HG03280 (cell line): ENCODE results near the gene NUPR1.
"Not testable (repeated sequence)": the region's sequence is repeated elsewhere in the genome, so short reads cannot be mapped to it uniquely, and the experiment has no call there.

Experiments
- ATAC-seq: cut with Tn5 transposase; IDR thresholded peaks from one replicate; pipeline ENCODE4 v1.9.1; 2021; ENCODE audit warnings: mild to moderate bottlenecking, moderate library complexity; ENCODE audit not compliant: unreplicated experiment

Gene NUPR1

GRCh38 chr16:28555561-28555960 lies 16.8 kb upstream of the NUPR1 start:
- no peak for ATAC-seq

DNA sequence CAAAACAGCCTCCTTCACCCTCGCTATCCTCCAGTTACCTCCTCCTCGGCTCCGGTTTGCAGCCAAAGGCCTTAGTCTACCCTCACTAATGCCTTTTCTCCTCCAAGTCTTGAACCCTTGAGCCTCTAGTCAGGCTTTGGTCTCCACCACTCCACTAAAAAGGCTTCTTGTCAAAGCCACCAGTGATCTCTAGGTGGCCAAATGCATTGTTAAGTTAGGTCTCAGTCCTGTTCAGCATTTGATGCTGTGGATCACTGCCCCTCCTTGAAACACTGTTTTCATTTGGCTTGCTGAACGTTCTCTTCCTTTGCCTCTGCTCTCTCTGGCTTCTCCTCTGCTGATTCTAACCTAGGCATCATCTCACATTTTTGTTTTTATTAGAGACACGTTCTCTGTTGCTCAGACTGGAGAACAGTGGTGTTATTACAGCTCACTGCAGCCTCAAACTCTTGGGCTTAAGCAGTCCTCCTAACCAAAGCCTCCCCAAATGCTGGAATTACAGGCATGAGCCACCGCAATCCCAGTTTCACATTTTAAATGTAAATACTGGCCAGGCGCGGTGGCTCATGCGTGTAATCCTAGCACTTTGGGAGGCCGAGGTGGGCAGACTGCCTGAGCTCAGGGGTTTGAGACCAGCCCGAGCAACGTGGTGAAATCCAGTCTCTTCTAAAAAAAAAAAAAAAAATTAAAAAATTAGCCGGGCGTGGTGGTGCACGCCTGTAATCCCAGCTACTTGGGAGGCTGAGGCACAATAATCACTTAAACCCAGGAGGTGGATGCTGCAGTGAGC lies 16.1 kb upstream of the NUPR1 start:
- no peak for ATAC-seq

GRCh38 chr16:28553776-28554633 lies 15.2 kb upstream of the NUPR1 start, which contains the start of gene SGF29:
TSS of gene SGF29 (plus strand) at chr16:28553920. CDS start at chr16:28581070, 27,150 bp downstream.
- peak; percentile 88 for ATAC-seq

DNA sequence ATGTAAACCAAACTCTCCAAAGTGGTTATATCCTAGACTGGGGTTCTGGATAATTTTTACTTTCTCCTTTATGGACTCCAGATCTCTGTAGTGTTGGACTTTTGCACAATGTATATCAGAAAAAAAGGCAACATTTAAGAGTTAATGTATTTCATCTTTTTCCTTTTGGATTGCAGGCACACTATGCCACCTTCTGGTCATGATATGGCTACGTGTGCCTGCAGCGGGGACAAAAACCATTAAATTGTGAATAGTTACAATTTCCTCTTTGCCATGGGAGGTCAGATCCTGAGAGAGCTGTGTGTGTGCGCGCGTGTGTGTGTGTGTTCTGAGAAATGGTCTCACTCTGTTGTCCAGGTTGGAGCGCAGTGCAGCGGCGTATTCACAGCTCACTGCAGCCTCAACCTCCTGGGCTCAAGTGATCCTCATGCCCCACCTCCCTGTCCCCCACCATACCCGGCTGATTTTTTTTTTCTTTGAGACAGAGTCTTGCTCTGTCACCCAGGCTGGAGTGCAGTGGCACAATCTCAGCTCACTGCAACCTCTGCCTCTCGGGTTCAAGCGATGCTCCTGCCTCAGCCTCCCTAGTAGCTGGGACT lies 10.6 kb upstream of the NUPR1 start:
- ATAC-seq = no peak

- ATAC-seq = no peak
Measured at GRCh38 chr16:28548306-28548802, 9.6 kb upstream of the NUPR1 start.

DNA sequence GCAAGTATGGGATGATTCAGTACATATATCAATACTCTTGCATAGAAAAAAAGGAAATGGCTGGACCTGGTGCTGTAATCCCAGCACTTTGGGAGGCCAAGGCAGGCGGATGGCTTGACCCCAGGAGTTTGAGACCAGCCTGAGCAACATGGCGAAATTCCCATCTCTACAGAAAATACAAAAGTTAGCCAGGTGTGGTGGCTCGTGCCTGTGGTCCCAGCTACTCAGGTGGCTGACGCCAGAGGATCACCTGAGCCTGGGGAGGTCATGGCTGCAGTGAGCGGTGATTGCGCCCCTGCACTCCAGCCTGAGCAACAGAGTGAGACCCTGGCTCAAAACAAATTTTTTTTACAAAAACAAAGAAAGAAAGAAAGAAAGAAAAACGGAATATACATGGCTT lies 7.9 kb upstream of the NUPR1 start:
- no peak for ATAC-seq

DNA sequence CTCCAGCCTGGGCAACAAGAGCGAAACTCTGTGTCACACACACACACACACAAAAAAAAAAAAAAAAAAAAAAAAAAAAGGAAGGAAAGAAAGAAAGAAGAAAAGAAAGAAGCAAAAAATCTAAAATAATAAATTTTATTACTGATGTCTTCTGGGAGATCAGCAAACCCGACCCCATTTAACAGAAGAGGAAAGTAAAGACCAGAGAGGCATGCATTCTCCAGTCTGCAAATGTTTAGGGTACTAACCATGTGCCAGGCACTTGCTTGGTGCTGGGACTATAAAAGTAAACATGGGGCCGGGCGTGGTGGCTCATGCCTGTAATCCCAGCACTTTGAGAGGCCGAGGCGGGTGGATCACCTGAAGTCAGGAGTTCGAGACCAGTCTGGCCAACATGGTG lies 7.2 kb upstream of the NUPR1 start:
- ATAC-seq = not testable (repeated sequence)

- no peak for ATAC-seq
Measured at GRCh38 chr16:28544998-28545397, 6.2 kb upstream of the NUPR1 start.

GRCh38 chr16:28543072-28543471 lies 4.3 kb upstream of the NUPR1 start:
- no peak for ATAC-seq

DNA sequence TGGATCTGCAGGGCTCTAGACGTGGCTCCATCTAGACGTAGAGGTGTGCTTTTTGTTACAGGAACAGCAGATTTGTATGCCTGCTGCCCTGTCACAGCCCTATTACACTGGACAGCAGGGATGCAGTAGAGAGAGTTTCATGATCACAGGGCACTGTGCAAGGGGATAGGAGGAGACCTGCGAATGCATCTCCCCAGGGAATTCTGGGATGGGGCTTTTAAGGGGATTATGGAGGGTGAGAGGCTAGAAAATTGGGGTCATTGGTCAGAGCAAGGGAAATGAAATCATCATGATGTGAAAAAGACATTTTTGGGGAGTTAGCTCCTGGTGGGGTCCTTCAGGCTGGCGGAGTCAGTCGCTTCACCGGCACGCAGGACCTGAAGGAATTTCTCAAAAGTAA lies 3.9 kb upstream of the NUPR1 start:
- no peak for ATAC-seq

GRCh38 chr16:28540346-28540745 lies 1.6 kb upstream of the NUPR1 start:
- ATAC-seq = no peak

GRCh38 chr16:28537964-28538732 lies 626 bp downstream of the NUPR1 start:
- ATAC-seq = no peak

- ATAC-seq = no peak
Measured at GRCh38 chr16:28537076-28537475, 1.7 kb downstream of the NUPR1 start.

- no peak for ATAC-seq
Measured at GRCh38 chr16:28534542-28535373, 4.0 kb downstream of the NUPR1 start.

DNA sequence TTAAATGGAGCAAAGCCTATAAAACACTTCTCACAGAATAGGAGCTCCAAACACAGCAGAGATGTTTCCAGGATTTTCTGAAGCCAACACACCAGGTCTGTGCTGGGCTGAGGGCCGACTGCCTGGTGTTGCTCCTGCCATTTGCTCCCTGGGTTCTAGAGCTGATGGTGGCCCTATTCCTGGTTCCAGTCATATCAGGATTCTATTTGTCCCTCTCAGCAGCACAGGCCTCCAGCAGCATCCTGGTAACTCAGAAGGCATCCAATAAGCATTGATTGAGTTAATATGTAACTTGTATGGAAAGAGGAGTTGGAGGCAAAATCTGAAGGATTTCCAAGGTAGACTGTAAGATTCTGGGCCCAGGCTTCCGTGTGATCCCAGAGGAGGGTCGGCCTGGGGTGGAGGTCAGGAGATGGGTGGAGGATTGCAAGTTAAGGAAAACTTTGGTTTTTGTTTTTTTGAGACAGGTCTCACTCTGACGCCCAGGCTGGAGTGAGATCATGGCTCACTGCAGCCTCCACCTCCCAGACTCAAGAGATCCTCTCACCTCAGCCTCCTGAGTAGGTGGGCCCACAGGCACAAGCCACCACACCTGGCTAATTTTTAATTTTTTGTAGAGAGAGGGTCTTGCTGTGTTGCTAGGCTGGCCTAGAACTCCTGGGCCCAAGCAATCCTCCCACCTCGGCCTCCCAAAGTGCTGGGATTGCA lies 5.7 kb downstream of the NUPR1 start:
- ATAC-seq = no peak

- no peak for ATAC-seq
Measured at GRCh38 chr16:28531777-28532744, 6.7 kb downstream of the NUPR1 start.

- ATAC-seq = no peak
Measured at GRCh38 chr16:28529124-28529523, 9.7 kb downstream of the NUPR1 start.

DNA sequence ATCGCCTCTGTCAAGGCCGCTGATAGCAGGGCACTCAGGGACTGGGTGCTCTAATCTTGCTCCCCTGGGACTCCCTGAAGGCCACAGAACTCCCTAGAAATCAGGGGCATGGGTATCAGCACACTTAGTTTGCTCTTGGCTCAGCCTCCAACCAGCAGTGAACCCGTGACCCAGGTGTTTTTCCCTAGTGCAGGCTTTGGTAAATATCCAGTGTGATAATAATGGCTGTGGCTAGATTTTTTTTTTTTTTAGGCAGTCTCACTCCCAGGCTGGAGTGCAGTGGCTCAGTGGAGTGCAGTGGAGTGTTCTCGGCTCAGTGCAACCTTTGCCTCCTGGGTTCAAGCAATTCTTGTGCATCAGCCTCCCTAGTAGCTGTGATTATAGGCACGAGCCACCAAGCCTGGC lies 10.3 kb downstream of the NUPR1 start:
- no peak for ATAC-seq
